Measurements from ENCODE around the gene GINS3. TPM values are rescaled to one million over a fixed set of nuclear protein-coding genes. Genes with fewer than 3 reads are reported as not detected.

Gene GINS3
- total RNA-seq, result 10 to 100 TPM; 11.8 to 21.6 TPM

GRCh38 chr16:58392215-58393137, at the start of gene GINS3:
GINS3 (plus strand) TSS chr16:58392471; CDS start chr16:58392602, 131 bp downstream.
- H3K36me3 Mint-ChIP-seq, result peaks cover 6% of the 10 kb centered on the region

GRCh38 chr16:58343562-58343961, 48.7 kb upstream of the GINS3 start:
- no peaks in the 10 kb centered on the region for H3K4me1 Mint-ChIP-seq (ENCODE audit: low read depth in 2 of 2)
- no peaks in the 10 kb centered on the region for H3K9me3 Mint-ChIP-seq
- no peaks in the 10 kb centered on the region for H3K36me3 Mint-ChIP-seq
- H3K27me3 Mint-ChIP-seq, result peaks cover 28 to 41% of the 10 kb centered on the region in 2 donors
- no peak overlapping the region for H3K4me3 Mint-ChIP-seq
- DNase-seq (ENCODE audit: low spot score) (no peak), ATAC-seq (no peak)
- H3K27ac Mint-ChIP-seq, result no peak overlapping the region

More at GRCh38 chr16:58392215-58393137, at the start of gene GINS3:
- Mint-ChIP-seq H3K9me3 (no peaks in the 10 kb centered on the region), H3K4me1 (ENCODE audit: low read depth in 2 of 2) (peaks cover 21 to 23% of the 10 kb centered on the region in 2 donors), H3K4me3 (peak within 1 kb of the TSS; percentile 97), H3K27ac (peak within 1 kb of the TSS; percentile 91 to 98), H3K27me3 (peaks cover 8 to 11% of the 10 kb centered on the region in 2 donors)
- peak; percentile 95 to 97 for ATAC-seq
- peak; percentile 90 for DNase-seq (ENCODE audit: low spot score)

- Mint-ChIP-seq H3K4me3 (no peak overlapping the region), H3K4me1 (ENCODE audit: low read depth in 2 of 2) (no peaks in the 10 kb centered on the region), H3K27ac (no peak overlapping the region), H3K27me3 (peaks cover 32 to 60% of the 10 kb centered on the region in 2 donors), H3K36me3 (no peaks in the 10 kb centered on the region), H3K9me3 (no peaks in the 10 kb centered on the region)
- no peak for DNase-seq (ENCODE audit: low spot score)
- no peak for ATAC-seq
Measured at GRCh38 chr16:58345574-58346354, 46.5 kb upstream of the GINS3 start.

GRCh38 chr16:58346831-58347371, 45.4 kb upstream of the GINS3 start:
- DNase-seq (ENCODE audit: low spot score), result no peak
- peaks cover 35 to 66% of the 10 kb centered on the region in 2 donors for H3K27me3 Mint-ChIP-seq
- H3K27ac Mint-ChIP-seq, result no peak overlapping the region
- no peak overlapping the region for H3K4me3 Mint-ChIP-seq
- ATAC-seq, result no peak
- H3K9me3 Mint-ChIP-seq, result no peaks in the 10 kb centered on the region
- no peaks in the 10 kb centered on the region for H3K4me1 Mint-ChIP-seq (ENCODE audit: low read depth in 2 of 2)
- no peaks in the 10 kb centered on the region for H3K36me3 Mint-ChIP-seq

- H3K27ac Mint-ChIP-seq, result no peak overlapping the region
- H3K9me3 Mint-ChIP-seq, result no peaks in the 10 kb centered on the region
- no peaks in the 10 kb centered on the region for H3K36me3 Mint-ChIP-seq
- no peak for ATAC-seq
- H3K4me1 Mint-ChIP-seq (ENCODE audit: low read depth in 2 of 2), result no peaks in the 10 kb centered on the region
- no peak for DNase-seq (ENCODE audit: low spot score)
- H3K27me3 Mint-ChIP-seq, result peaks cover 32 to 61% of the 10 kb centered on the region in 2 donors
- no peak overlapping the region for H3K4me3 Mint-ChIP-seq
Measured at GRCh38 chr16:58348986-58349385, 43.3 kb upstream of the GINS3 start.

DNA sequence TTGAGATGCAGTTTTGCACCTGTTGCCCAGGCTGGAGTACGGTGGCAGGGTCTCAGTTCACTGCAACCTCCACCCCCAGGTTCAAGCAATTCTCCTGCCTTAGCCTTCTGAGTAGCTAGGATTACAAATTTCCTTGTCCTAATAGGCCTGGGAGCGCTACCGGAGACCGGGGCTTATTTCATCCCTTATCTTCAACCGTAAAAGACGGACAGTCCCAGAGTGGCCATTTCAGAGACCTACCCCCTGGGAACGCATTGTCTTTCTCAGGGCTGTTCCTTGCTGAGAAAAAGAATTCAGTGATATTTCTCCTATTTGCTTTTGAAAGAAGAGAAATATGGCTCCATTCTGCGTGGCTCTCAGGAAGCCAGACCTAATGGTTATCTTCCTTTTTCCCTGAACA, 39.6 kb upstream of the GINS3 start:
- H3K27me3 Mint-ChIP-seq, result peaks cover 36 to 68% of the 10 kb centered on the region in 2 donors

DNA sequence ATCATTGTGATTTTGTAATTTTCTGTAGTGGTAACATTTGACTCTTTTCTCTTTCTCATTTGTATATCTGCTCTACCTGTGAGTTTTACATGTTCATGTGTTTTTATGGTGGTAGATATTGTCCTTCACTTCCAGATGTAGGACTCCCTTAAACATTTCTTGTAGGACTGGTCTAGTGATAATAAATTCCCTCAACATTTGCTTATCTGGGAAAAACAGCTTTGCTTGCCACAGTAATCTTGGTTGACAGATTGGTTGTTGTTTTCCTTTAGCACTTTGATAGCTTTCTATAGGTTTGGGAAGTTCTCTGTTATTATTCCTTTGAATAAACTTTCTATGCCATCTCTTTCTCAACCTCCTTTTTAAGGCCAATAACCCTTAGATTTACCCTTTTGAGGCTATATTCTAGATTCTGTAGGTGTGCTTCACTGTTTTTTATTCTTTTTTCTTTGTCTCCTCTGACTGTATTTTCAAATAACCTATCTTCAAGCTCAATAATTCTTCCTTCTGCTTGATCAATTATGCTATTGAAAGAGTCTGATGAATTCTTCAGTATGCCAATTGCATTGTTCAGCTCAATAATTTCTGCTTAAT, 32.1 kb upstream of the GINS3 start:
- Mint-ChIP-seq H3K4me3 (no peak overlapping the region), H3K27ac (no peak overlapping the region), H3K4me1 (ENCODE audit: low read depth in 2 of 2) (no peaks in the 10 kb centered on the region), H3K27me3 (peaks cover 23 to 37% of the 10 kb centered on the region in 2 donors), H3K9me3 (peaks cover 6% of the 10 kb centered on the region), H3K36me3 (peaks cover 22% of the 10 kb centered on the region)
- DNase-seq (ENCODE audit: low spot score) (no peak), ATAC-seq (no peak)

More for the DNA sequence above, 39.6 kb upstream of the GINS3 start:
- no peak overlapping the region for H3K27ac Mint-ChIP-seq
- H3K36me3 Mint-ChIP-seq, result no peaks in the 10 kb centered on the region
- no peaks in the 10 kb centered on the region for H3K9me3 Mint-ChIP-seq
- H3K4me1 Mint-ChIP-seq (ENCODE audit: low read depth in 2 of 2), result no peaks in the 10 kb centered on the region
- DNase-seq (ENCODE audit: low spot score) (no peak), ATAC-seq (no peak)
- H3K4me3 Mint-ChIP-seq, result no peak overlapping the region

- Mint-ChIP-seq H3K4me1 (ENCODE audit: low read depth in 2 of 2) (no peaks in the 10 kb centered on the region), H3K27me3 (peaks cover 26 to 37% of the 10 kb centered on the region in 2 donors), H3K9me3 (peaks cover 6% of the 10 kb centered on the region), H3K4me3 (no peak overlapping the region), H3K36me3 (peaks cover 22% of the 10 kb centered on the region), H3K27ac (no peak overlapping the region)
- ATAC-seq (no peak), DNase-seq (ENCODE audit: low spot score) (no peak)
Measured at GRCh38 chr16:58361726-58362125, 30.5 kb upstream of the GINS3 start.

DNA sequence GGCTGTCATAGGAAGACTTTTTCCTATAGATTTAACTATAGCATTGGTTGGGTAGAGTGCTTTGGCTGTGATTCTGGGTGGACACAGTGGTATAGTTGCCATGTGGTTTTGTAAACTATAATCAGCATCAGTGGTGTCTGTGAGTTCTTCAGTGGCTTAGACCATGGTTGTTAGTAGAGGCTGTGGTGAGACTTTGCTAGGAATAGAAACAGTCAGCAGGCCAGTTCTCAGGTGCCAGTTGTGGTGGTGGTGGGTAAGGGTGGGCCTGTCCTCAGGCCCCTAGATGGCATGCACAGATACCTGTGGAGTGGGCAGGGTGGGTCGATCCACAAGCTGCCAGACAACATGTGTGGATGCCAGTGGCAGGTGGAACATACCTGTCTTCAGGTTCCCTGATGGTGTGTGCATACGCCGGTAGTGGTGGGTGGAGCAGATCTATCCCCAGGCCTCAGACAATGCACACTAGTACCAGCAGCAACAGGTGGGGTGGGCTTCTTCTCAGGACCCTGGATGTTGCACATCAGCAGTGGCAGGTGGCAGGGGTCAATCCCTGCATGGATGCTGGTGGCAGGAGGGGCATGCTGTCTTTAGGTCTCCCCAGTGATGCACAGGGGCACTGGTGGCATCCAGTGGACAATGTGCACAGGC, 28.4 kb upstream of the GINS3 start:
- ATAC-seq (peak in 1 of 2 donors; percentile 21), DNase-seq (ENCODE audit: low spot score) (no peak)
- H3K27me3 Mint-ChIP-seq, result peaks cover 22 to 32% of the 10 kb centered on the region in 2 donors
- H3K27ac Mint-ChIP-seq, result no peak overlapping the region
- peaks cover 6% of the 10 kb centered on the region for H3K9me3 Mint-ChIP-seq
- peaks cover 16% of the 10 kb centered on the region for H3K36me3 Mint-ChIP-seq
- no peaks in the 10 kb centered on the region for H3K4me1 Mint-ChIP-seq (ENCODE audit: low read depth in 2 of 2)
- H3K4me3 Mint-ChIP-seq, result no peak overlapping the region

- H3K9me3 Mint-ChIP-seq, result no peaks in the 10 kb centered on the region
- ATAC-seq (no peak), DNase-seq (ENCODE audit: low spot score) (no peak)
- no peaks in the 10 kb centered on the region for H3K4me1 Mint-ChIP-seq (ENCODE audit: low read depth in 2 of 2)
- peaks cover 2% of the 10 kb centered on the region for H3K36me3 Mint-ChIP-seq
- H3K27ac Mint-ChIP-seq, result no peak overlapping the region
- no peak overlapping the region for H3K4me3 Mint-ChIP-seq
- H3K27me3 Mint-ChIP-seq, result peaks cover 18 to 20% of the 10 kb centered on the region in 2 donors
Measured at GRCh38 chr16:58365623-58366022, 26.6 kb upstream of the GINS3 start.

GRCh38 chr16:58366247-58367031, 25.8 kb upstream of the GINS3 start:
- DNase-seq (ENCODE audit: low spot score) (no peak), ATAC-seq (peak in 1 of 2 donors; percentile 74)
- Mint-ChIP-seq H3K4me3 (no peak overlapping the region), H3K27ac (no peak overlapping the region), H3K9me3 (no peaks in the 10 kb centered on the region), H3K4me1 (ENCODE audit: low read depth in 2 of 2) (no peaks in the 10 kb centered on the region), H3K36me3 (no peaks in the 10 kb centered on the region), H3K27me3 (peaks cover 19% of the 10 kb centered on the region in 2 donors)

GRCh38 chr16:58367252-58367651, 25.0 kb upstream of the GINS3 start:
- no peak for DNase-seq (ENCODE audit: low spot score)
- Mint-ChIP-seq H3K4me1 (ENCODE audit: low read depth in 2 of 2) (no peaks in the 10 kb centered on the region), H3K4me3 (no peak overlapping the region), H3K27ac (no peak overlapping the region), H3K27me3 (peaks cover 23 to 25% of the 10 kb centered on the region in 2 donors), H3K36me3 (no peaks in the 10 kb centered on the region), H3K9me3 (no peaks in the 10 kb centered on the region)
- ATAC-seq, result no peak
